Cardiac fibroblast (primary cell): Measurements from ENCODE around the gene TESPA1.
A peak's percentile ranks its signal among the peaks of the same experiment; 100 is the strongest.
"Not testable (repeated sequence)": the region's sequence is repeated elsewhere in the genome, so short reads cannot be mapped to it uniquely, and the experiment has no call there.

Experiments
- DNase-seq, 2 donors: peaks; one replicate each; pipeline versions ENCODE4 v3.0.0 to v3.0.0-alpha.2; 2010; ENCODE audit warnings: low read depth in 2 of 2
- H3K4me3 ChIP-seq, 2 donors: replicated peaks in 1 of 2; 1 replicate in 1 of 2; 2 replicates in 1 of 2; pipeline ENCODE4 v1.5.1; 2011; ENCODE audit warnings: low read depth in 2 of 2, low read length in 2 of 2, mild to moderate bottlenecking in 2 of 2, moderate library complexity in 1 of 2
- TF ChIP-seq, protein P1 (sequence below): IDR thresholded peaks from one replicate; pipeline ENCODE4 v1.5.1; 2011; ENCODE audit warnings: low read depth, mild to moderate bottlenecking, low read length, inconsistent platforms

The TESPA1 gene

GRCh38 chr12:54993181-54993835 is 8.7 kb upstream of the TESPA1 start:
- DNase-seq, result peak; percentile 72 to 77
- H3K4me3 ChIP-seq, result no peak overlapping the region
- TF ChIP-seq, protein P1, sequence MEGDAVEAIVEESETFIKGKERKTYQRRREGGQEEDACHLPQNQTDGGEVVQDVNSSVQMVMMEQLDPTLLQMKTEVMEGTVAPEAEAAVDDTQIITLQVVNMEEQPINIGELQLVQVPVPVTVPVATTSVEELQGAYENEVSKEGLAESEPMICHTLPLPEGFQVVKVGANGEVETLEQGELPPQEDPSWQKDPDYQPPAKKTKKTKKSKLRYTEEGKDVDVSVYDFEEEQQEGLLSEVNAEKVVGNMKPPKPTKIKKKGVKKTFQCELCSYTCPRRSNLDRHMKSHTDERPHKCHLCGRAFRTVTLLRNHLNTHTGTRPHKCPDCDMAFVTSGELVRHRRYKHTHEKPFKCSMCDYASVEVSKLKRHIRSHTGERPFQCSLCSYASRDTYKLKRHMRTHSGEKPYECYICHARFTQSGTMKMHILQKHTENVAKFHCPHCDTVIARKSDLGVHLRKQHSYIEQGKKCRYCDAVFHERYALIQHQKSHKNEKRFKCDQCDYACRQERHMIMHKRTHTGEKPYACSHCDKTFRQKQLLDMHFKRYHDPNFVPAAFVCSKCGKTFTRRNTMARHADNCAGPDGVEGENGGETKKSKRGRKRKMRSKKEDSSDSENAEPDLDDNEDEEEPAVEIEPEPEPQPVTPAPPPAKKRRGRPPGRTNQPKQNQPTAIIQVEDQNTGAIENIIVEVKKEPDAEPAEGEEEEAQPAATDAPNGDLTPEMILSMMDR, result peak; percentile 74

DNA sequence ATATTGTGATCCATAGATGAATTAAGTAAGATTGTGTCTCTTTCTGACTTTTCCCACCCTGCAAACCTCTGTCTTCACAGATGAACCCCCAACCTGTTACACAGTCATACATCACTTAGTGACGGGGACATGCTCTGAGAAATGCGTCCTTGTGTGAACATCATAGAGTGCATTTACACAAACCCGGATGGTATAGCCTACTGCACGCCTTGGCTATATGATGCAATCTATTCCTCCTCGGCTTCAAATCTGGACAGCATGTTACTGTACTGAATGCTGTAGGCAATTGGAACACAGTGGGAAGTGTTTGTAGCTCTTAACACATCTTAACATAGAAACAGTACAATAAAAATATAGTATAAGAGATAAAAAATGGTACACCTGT is 7.4 kb upstream of the TESPA1 start:
- TF ChIP-seq, protein P1, result no peak
- DNase-seq, result no peak
- H3K4me3 ChIP-seq, result no peak overlapping the region

- H3K4me3 ChIP-seq, result no peak overlapping the region
- no peak for DNase-seq
- TF ChIP-seq, protein P1, result no peak
These were observed 6.8 kb upstream of the TESPA1 start for GRCh38 chr12:54991161-54991990.

GRCh38 chr12:54989829-54990228 is 5.3 kb upstream of the TESPA1 start:
- no peak overlapping the region for H3K4me3 ChIP-seq
- no peak for DNase-seq
- TF ChIP-seq, protein P1, result no peak

DNA sequence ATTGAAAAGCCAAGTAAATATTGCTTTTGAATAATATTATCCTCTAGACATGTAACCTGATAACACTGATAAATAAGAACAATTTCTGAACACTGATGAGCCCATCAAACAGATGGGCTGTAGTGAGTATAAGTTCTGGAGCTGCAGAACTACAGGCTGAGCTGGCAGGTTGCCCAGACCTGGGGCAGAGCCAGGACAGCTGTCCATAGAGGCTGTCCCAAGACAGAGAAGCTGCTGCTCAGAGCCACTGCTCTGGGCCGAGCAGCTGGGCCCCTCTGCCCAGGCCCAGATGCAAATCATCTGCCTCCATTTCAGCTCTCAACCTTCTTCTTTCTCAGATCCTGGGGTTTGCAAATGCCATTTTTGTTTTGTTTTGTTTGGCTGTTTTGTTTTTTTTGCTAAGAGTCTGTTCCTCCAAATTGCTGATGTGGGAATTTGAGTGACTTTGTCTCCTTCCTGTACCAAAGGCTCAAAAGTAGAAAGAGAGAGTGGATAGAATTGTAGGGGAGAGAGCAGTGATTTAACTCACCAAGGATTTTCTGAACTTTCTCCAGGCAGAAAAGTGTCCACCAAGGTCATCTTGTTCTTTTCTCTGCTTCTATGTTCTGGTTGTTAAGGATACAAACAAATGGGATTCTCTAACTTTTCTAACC is 4.0 kb upstream of the TESPA1 start:
- DNase-seq, result peak; percentile 52 to 53
- TF ChIP-seq, protein P1, result no peak
- H3K4me3 ChIP-seq, result no peak overlapping the region

- DNase-seq, result no peak
- no peak overlapping the region for H3K4me3 ChIP-seq
- TF ChIP-seq, protein P1, result no peak
These were observed 3.2 kb upstream of the TESPA1 start for GRCh38 chr12:54987611-54988231.

GRCh38 chr12:54986773-54987172 is 2.2 kb upstream of the TESPA1 start:
- DNase-seq, H3K4me3 ChIP-seq: not testable (repeated sequence)
